A549 (cell line): ENCODE results near the gene VAV3. TPM values are rescaled to one million over a fixed set of nuclear protein-coding genes. Genes with fewer than 3 reads are reported as not detected.

Experiments used
- ATAC-seq, 2 experiments: fragments of 200-7000 bp in 1 of 2; fragments of >200 bp in 1 of 2; cut with Nextera tagmentation in 1 of 2; cut with Tn5 transposase in 1 of 2; 3 replicates each; pipeline versions ENCODE4 v1.8.0 to v1.9.1; 2018 to 2020; ENCODE audit warnings: mild to moderate bottlenecking in 1 of 2, moderate library complexity in 1 of 2
- CTCF ChIA-PET: fragments of 300-600 bp; sonication (Branson Sonifier 250); formaldehyde crosslinking; extraction: SDS; loops from one replicate; lab custom pipeline; 2021; ENCODE audit warnings: antibody characterized with exemption, inconsistent platforms; lab: Yijun Ruan, JAX
- POLR2A ChIA-PET: fragments of 350-600 bp; formaldehyde crosslinking; extraction: SDS; loops from one replicate; lab custom pipeline; 2021; ENCODE audit warnings: antibody characterized with exemption, inconsistent platforms; lab: Yijun Ruan, JAX
- DNase-seq, 2 experiments: peaks; one replicate each; pipeline versions ENCODE4 v3.0.0 to v3.0.0-alpha.2; 2011 to 2016; ENCODE audit warnings: low read depth in 1 of 2, low spot score in 1 of 2
- FAIRE-seq: peaks from 2 replicates; lab custom pipeline; 2011; peaks lifted over from hg19 to GRCh38; lab: Jason Lieb, UNC
- H3K27ac ChIP-seq, 2 experiments: fragments of >200 bp; sonication (Bioruptor Twin); formaldehyde crosslinking; 3 replicates each; pipeline ENCODE4 v1.5.1; 2016 to 2017
- H3K4me1 ChIP-seq: fragments of >200 bp; sonication (Bioruptor Twin); formaldehyde crosslinking; 3 replicates; pipeline ENCODE4 v1.6.1; 2016
- H3K4me2 ChIP-seq: fragments of >200 bp; sonication (Bioruptor Twin); formaldehyde crosslinking; 3 replicates; pipeline ENCODE4 v1.6.1; 2016
- H3K4me3 ChIP-seq: fragments of >200 bp; sonication (Bioruptor Twin); formaldehyde crosslinking; 3 replicates; pipeline ENCODE4 v1.5.1; 2016
- H3K9me3 ChIP-seq: fragments of >200 bp; sonication (Bioruptor Twin); formaldehyde crosslinking; 3 replicates; pipeline ENCODE4 v1.6.1; 2016
- BHLHE40 ChIP-seq: IDR thresholded peaks from 2 replicates; pipeline ENCODE4 v1.6.1; 2012; ENCODE audit warnings: low read depth, low read length, inconsistent platforms
- CBX2 ChIP-seq: fragments of 200-600 bp; sonication (generic); IDR thresholded peaks from 2 replicates; pipeline ENCODE4 v1.6.1; 2016; ENCODE audit warnings: low read depth, mild to moderate bottlenecking, borderline replicate concordance
- CEBPB ChIP-seq, 2 experiments: fragments of >200 bp in 1 of 2; sonication (Bioruptor Twin) in 1 of 2; formaldehyde crosslinking in 1 of 2; IDR thresholded peaks; 2 replicates each; pipeline ENCODE4 v1.6.1; 2012 to 2016
- EHMT2 ChIP-seq: fragments of 200-600 bp; sonication (generic); IDR thresholded peaks from 2 replicates; pipeline ENCODE4 v1.6.1; 2016; ENCODE audit warnings: antibody characterized with exemption, low read depth, mild to moderate bottlenecking, moderate library complexity
- EP300 ChIP-seq, 2 experiments: fragments of >200 bp; sonication (Bioruptor Twin); formaldehyde crosslinking; IDR thresholded peaks; 2 replicates in 1 of 2; 3 replicates in 1 of 2; pipeline ENCODE4 v1.6.1; 2016 to 2017
- ESRRA ChIP-seq: fragments of 150-350 bp; IDR thresholded peaks from 2 replicates; pipeline ENCODE4 v1.6.1; 2014; ENCODE audit warnings: mild to moderate bottlenecking, low read length, borderline replicate concordance
- FOSB ChIP-seq: fragments of 250-450 bp; sonication (Bioruptor Pico); IDR thresholded peaks from 2 replicates; pipeline ENCODE4 v1.5.0; 2020; ENCODE audit warnings: mild to moderate bottlenecking, moderate library complexity
- FOSL2 ChIP-seq, 2 experiments: fragments of 450-650 bp in 1 of 2; fragments of >200 bp in 1 of 2; sonication (Bioruptor Twin) in 1 of 2; formaldehyde crosslinking; IDR thresholded peaks; 2 replicates each; pipeline versions ENCODE4 v1.5.0 to v1.6.1; 2016 to 2020; ENCODE audit warnings: mild to moderate bottlenecking in 1 of 2, moderate library complexity in 1 of 2
- FOXS1 ChIP-seq: fragments of 250-450 bp; sonication (Bioruptor Pico); IDR thresholded peaks from 2 replicates; pipeline ENCODE4 v1.5.0; 2020; ENCODE audit warnings: mild to moderate bottlenecking, moderate library complexity
- GATA3 ChIP-seq: IDR thresholded peaks from 2 replicates; pipeline ENCODE4 v1.6.1; 2012; ENCODE audit warnings: borderline replicate concordance
- HDAC2 ChIP-seq: fragments of 200-600 bp; sonication (generic); IDR thresholded peaks from 2 replicates; pipeline ENCODE4 v1.6.1; 2016
- HOXA7 ChIP-seq: fragments of 250-450 bp; sonication (Bioruptor Pico); IDR thresholded peaks from 2 replicates; pipeline ENCODE4 v1.5.0; 2020; ENCODE audit warnings: mild to moderate bottlenecking, moderate library complexity
- HOXB13 ChIP-seq: fragments of 250-450 bp; sonication (Bioruptor Pico); IDR thresholded peaks from 2 replicates; pipeline ENCODE4 v1.5.0; 2020; ENCODE audit warnings: low read depth, mild to moderate bottlenecking, moderate library complexity
- KDM5A ChIP-seq: fragments of 200-600 bp; sonication (generic); IDR thresholded peaks from 2 replicates; pipeline ENCODE4 v1.6.1; 2016; ENCODE audit warnings: antibody characterized with exemption, mild to moderate bottlenecking
- MAFK ChIP-seq: fragments of 450-650 bp; IDR thresholded peaks from 2 replicates; pipeline ENCODE4 v1.6.1; 2014; ENCODE audit not compliant: partially characterized antibody
- NFE2L2 ChIP-seq: fragments of 150-350 bp; conservative IDR thresholded peaks from 2 replicates; pipeline ENCODE4 v1.6.1; 2014; ENCODE audit warnings: low read length
- NPAS2 ChIP-seq: fragments of 250-450 bp; sonication (Bioruptor Pico); IDR thresholded peaks from 2 replicates; pipeline ENCODE4 v1.8.0; 2022; ENCODE audit warnings: mild to moderate bottlenecking, moderate library complexity, borderline replicate concordance
- POLR2A ChIP-seq: IDR thresholded peaks from 2 replicates; pipeline ENCODE4 v1.6.1; 2012; ENCODE audit warnings: mild to moderate bottlenecking, low read length
- POLR2AphosphoS2 ChIP-seq: conservative IDR thresholded peaks from 2 replicates; pipeline ENCODE4 v1.6.1; 2012; ENCODE audit warnings: low read length, improper control_type of control experiment, inconsistent platforms
- RAD21 ChIP-seq, 2 experiments: fragments of >200 bp in 1 of 2; sonication (Bioruptor Twin) in 1 of 2; formaldehyde crosslinking in 1 of 2; IDR thresholded peaks in 1 of 2; conservative IDR thresholded peaks in 1 of 2; 2 replicates in 1 of 2; 3 replicates in 1 of 2; pipeline ENCODE4 v1.6.1; 2012 to 2018; ENCODE audit warnings: inconsistent platforms in 1 of 2
- TFCP2L1 ChIP-seq: fragments of 250-450 bp; sonication (Bioruptor Pico); IDR thresholded peaks from 2 replicates; pipeline ENCODE4 v1.5.0; 2021; ENCODE audit warnings: mild to moderate bottlenecking
- ZC3H11A ChIP-seq: fragments of 450-650 bp; IDR thresholded peaks from 2 replicates; pipeline ENCODE4 v1.6.1; 2014; ENCODE audit warnings: antibody characterized with exemption, mild to moderate bottlenecking
- WGBS: methylation state at CpG from one replicate; pipeline ENCODE4 v1.1.6; 2017; ENCODE audit errors: missing lambda C conversion rate; 5-methylcytosine and 5-hydroxymethylcytosine counted together
- polyA plus RNA-seq, 4 experiments: library from polyadenylated mRNA; depleted of rRNA in 3 of 4; stranded (reverse); fragments of >200 nt; fragmentation: RNase III in 1 of 4; extraction: RNeasy Plus Mini Kit Qiagen cat#74134 plus additional on column Dnase treatment in 1 of 4; gene quantifications; 2 replicates in 3 of 4; 3 replicates in 1 of 4; pipeline ENCODE4 v1.2.3, GENCODE V29; 2011 to 2017
- TF ChIP-seq, protein P1 (sequence below): fragments of 200-600 bp; sonication (generic); IDR thresholded peaks from 2 replicates; pipeline ENCODE4 v1.6.1; 2016; ENCODE audit warnings: antibody characterized with exemption, mild to moderate bottlenecking, moderate library complexity
- TF ChIP-seq, protein P2 (sequence below): fragments of >200 bp; sonication (Bioruptor Twin); formaldehyde crosslinking; IDR thresholded peaks from 3 replicates; pipeline ENCODE4 v1.5.1; 2016
- TF ChIP-seq, protein P3 (sequence below): fragments of 250-450 bp; sonication (Bioruptor Pico); IDR thresholded peaks from 2 replicates; pipeline ENCODE4 v1.5.0; 2021; ENCODE audit warnings: mild to moderate bottlenecking, moderate library complexity, borderline replicate concordance
- TF ChIP-seq, protein P4 (sequence below): IDR thresholded peaks from 2 replicates; pipeline ENCODE4 v1.6.1; 2012; ENCODE audit warnings: low read depth, borderline replicate concordance

The VAV3 gene
- polyA plus RNA-seq, 2 of the 4 experiments (the other 2 are of a cell fraction), result 12.8 to 22.7 TPM

DNA sequence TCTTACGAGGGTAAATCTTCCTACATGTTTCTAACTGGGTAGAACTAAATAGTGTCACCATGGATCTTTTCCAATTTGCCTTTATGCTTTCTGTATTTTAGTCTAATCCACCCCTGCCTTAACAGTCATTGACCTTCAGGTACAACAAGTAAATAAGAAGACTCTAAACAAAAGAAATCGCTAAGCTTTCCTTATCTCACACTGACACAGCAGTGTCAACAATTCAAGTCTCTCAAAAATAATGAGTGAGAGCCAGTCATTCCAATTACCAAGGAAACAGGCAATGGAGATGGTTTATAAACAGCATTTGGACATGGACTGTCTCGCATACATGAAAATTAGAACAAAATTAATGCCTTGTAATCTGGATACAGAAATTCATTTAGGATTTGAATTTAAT, 365.8 kb downstream of the VAV3 start:
- CTCF ChIA-PET, result no interaction called here
- POLR2A ChIA-PET, result no interaction called here
- Histone ChIP-seq H3K27ac (no peak overlapping the region), H3K4me1 (peaks cover 11% of the 10 kb centered on the region; the same call in 1 of the 3 replicates), H3K4me3 (no peak overlapping the region), H3K9me3 (no peaks in the 10 kb centered on the region), H3K4me2 (no peak overlapping the region)
- FAIRE-seq (no peak), DNase-seq (no peak), ATAC-seq (no peak)
- TF ChIP-seq ESRRA (no peak), KDM5A (no peak), EHMT2 (no peak), BHLHE40 (no peak), HDAC2 (no peak), TFCP2L1 (CRISPR knock-in tag) (no peak), NPAS2 (CRISPR knock-in tag) (no peak), POLR2AphosphoS2 (no peak), FOSL2 (IDR thresholded peaks at IDR 0.05) (no peak), FOSL2 (CRISPR knock-in tag; IDR thresholded peaks at IDR 0.05) (no peak), POLR2A (no peak), CEBPB (IDR thresholded peaks at IDR 0.05) (no peak), HOXB13 (CRISPR knock-in tag) (no peak), ZC3H11A (no peak), HOXA7 (CRISPR knock-in tag) (no peak), NFE2L2 (no peak), EP300 (IDR thresholded peaks at IDR 0.05) (no peak)
- TF ChIP-seq, protein P1, sequence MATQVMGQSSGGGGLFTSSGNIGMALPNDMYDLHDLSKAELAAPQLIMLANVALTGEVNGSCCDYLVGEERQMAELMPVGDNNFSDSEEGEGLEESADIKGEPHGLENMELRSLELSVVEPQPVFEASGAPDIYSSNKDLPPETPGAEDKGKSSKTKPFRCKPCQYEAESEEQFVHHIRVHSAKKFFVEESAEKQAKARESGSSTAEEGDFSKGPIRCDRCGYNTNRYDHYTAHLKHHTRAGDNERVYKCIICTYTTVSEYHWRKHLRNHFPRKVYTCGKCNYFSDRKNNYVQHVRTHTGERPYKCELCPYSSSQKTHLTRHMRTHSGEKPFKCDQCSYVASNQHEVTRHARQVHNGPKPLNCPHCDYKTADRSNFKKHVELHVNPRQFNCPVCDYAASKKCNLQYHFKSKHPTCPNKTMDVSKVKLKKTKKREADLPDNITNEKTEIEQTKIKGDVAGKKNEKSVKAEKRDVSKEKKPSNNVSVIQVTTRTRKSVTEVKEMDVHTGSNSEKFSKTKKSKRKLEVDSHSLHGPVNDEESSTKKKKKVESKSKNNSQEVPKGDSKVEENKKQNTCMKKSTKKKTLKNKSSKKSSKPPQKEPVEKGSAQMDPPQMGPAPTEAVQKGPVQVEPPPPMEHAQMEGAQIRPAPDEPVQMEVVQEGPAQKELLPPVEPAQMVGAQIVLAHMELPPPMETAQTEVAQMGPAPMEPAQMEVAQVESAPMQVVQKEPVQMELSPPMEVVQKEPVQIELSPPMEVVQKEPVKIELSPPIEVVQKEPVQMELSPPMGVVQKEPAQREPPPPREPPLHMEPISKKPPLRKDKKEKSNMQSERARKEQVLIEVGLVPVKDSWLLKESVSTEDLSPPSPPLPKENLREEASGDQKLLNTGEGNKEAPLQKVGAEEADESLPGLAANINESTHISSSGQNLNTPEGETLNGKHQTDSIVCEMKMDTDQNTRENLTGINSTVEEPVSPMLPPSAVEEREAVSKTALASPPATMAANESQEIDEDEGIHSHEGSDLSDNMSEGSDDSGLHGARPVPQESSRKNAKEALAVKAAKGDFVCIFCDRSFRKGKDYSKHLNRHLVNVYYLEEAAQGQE, result no peak
- TF ChIP-seq, protein P2, sequence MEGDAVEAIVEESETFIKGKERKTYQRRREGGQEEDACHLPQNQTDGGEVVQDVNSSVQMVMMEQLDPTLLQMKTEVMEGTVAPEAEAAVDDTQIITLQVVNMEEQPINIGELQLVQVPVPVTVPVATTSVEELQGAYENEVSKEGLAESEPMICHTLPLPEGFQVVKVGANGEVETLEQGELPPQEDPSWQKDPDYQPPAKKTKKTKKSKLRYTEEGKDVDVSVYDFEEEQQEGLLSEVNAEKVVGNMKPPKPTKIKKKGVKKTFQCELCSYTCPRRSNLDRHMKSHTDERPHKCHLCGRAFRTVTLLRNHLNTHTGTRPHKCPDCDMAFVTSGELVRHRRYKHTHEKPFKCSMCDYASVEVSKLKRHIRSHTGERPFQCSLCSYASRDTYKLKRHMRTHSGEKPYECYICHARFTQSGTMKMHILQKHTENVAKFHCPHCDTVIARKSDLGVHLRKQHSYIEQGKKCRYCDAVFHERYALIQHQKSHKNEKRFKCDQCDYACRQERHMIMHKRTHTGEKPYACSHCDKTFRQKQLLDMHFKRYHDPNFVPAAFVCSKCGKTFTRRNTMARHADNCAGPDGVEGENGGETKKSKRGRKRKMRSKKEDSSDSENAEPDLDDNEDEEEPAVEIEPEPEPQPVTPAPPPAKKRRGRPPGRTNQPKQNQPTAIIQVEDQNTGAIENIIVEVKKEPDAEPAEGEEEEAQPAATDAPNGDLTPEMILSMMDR, result no peak
- TF ChIP-seq, protein P3, sequence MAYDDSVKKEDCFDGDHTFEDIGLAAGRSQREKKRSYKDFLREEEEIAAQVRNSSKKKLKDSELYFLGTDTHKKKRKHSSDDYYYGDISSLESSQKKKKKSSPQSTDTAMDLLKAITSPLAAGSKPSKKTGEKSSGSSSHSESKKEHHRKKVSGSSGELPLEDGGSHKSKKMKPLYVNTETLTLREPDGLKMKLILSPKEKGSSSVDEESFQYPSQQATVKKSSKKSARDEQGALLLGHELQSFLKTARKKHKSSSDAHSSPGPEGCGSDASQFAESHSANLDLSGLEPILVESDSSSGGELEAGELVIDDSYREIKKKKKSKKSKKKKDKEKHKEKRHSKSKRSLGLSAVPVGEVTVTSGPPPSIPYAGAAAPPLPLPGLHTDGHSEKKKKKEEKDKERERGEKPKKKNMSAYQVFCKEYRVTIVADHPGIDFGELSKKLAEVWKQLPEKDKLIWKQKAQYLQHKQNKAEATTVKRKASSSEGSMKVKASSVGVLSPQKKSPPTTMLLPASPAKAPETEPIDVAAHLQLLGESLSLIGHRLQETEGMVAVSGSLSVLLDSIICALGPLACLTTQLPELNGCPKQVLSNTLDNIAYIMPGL, result no peak
- WGBS, result 57% methylated on average over 3 of the region's 3 CpGs

DNA sequence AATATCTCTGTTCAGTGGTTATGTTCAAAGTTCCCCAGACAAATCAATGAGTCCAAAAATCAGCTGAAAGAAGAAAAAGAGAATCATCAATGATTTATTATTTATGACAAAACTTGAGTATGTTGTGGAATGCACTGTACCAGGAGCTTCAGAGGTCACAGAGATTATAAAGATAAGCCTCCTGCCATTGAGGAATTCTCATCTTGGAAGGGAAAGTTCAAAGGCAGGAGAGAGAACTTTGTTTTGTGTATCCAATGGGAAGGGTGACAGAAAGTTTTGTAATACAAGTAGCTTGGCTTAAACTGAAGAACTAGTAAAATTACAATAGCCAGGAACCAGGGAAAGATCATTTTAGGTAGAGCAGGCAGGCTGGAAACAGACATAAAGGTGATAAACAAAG, 367.7 kb downstream of the VAV3 start:
- no peak overlapping the region for H3K27ac ChIP-seq
- ChIA-PET POLR2A (no interaction called here), CTCF (no interaction called here)
- no peak for DNase-seq
- FAIRE-seq, result no peak
- ATAC-seq, result no peak
- peaks cover 20% of the 10 kb centered on the region; the same call in 1 of the 3 replicates for H3K4me1 ChIP-seq
- H3K9me3 ChIP-seq, result no peaks in the 10 kb centered on the region
- H3K4me2 ChIP-seq, result peak overlapping the region; percentile 19; the same call in 1 of the 3 replicates
- H3K4me3 ChIP-seq, result no peak overlapping the region
- TF ChIP-seq, protein P4, sequence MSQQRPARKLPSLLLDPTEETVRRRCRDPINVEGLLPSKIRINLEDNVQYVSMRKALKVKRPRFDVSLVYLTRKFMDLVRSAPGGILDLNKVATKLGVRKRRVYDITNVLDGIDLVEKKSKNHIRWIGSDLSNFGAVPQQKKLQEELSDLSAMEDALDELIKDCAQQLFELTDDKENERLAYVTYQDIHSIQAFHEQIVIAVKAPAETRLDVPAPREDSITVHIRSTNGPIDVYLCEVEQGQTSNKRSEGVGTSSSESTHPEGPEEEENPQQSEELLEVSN, result no peak
- TF ChIP-seq, protein P3, result no peak
- TF ChIP-seq FOSL2 (IDR thresholded peaks at IDR 0.05), result no peak
- no peak for TF ChIP-seq FOSL2 (CRISPR knock-in tag; IDR thresholded peaks at IDR 0.05)
- no peak for TF ChIP-seq RAD21 (conservative IDR thresholded peaks at IDR 0.05 in 1 of 2, IDR thresholded peaks at IDR 0.05 in 1 of 2)
- TF ChIP-seq CBX2, result no peak
- TF ChIP-seq FOXS1, result no peak
- no peak for TF ChIP-seq HOXB13 (CRISPR knock-in tag)
- TF ChIP-seq FOSB (CRISPR knock-in tag), result no peak
- no peak for TF ChIP-seq GATA3
- TF ChIP-seq MAFK, result no peak
